NCI-H2227 (cell line): Measurements from ENCODE around the gene UNKL.

Experiments used
- DNase-seq: peaks from one replicate; lab custom pipeline; 2025; ENCODE audit not compliant: unreplicated experiment; lab: John Stamatoyannopoulos, UW

Gene UNKL

GRCh38 chr16:1313721-1314369 is 100.7 kb downstream of the UNKL start:
- no peak for DNase-seq
